Mucosa of descending colon (tissue), 3 donors: ENCODE measurements around the gene TTC9. TPM values are rescaled to one million over a fixed set of nuclear protein-coding genes. Genes with fewer than 3 reads are reported as not detected.

Experiments
- ATAC-seq: fragments of 200-7000 bp; cut with Tn5 transposase; one replicate; pipeline ENCODE4 v1.9.1; 2020; ENCODE audit warnings: mild to moderate bottlenecking, moderate library complexity
- DNase-seq, 3 donors: peaks; one replicate each; pipeline ENCODE4 v3.0.0-alpha.2; 2020
- H3K36me3 ChIP-seq: fragments of 200-600 bp; one replicate; pipeline ENCODE4 v1.8.0; 2021; ENCODE audit warnings: low read depth, mild to moderate bottlenecking
- H3K4me1 ChIP-seq: fragments of 200-600 bp; one replicate; pipeline ENCODE4 v1.8.0; 2021; ENCODE audit warnings: low read depth, mild to moderate bottlenecking
- H3K4me3 ChIP-seq: fragments of 200-600 bp; one replicate; pipeline ENCODE4 v1.8.0; 2021; ENCODE audit warnings: mild to moderate bottlenecking
- H3K9me3 ChIP-seq: fragments of 200-600 bp; one replicate; pipeline ENCODE4 v1.8.0; 2021; ENCODE audit warnings: mild to moderate bottlenecking
- intact Hi-C, 2 donors: fragments of 100-400 bp; cut with DNase I in 1 of 2; cut with micrococcal nuclease in 1 of 2; formaldehyde crosslinking; loops; one replicate each; pipeline versions ENCODE4 v1.11.0 to v1.11.1; 2022; cut with DNase I, micrococcal nuclease
- total RNA-seq, 3 donors: library from RNA; stranded (reverse); fragmentation: NEBNext Ultra II Directional in 2 of 3; extraction: Animal tissue kit (Norgen Biotek cat#: 25700) in 2 of 3; gene quantifications; one replicate each; pipeline versions ENCODE4 v1.2.1 to v1.2.4, GENCODE V29; 2021 to 2023
- TF ChIP-seq, protein P1 (sequence below): fragments of 200-600 bp; IDR thresholded peaks from one replicate; pipeline ENCODE4 v1.8.0; 2022; ENCODE audit warnings: antibody characterized with exemption, mild to moderate bottlenecking
- donor health status: DM: no; HTN: no; CAD: no; lungs with moderate emphysema.
- donor health status: DM: no; HTN: no; CAD: no.
- donor health status: DM: no; HTN: yes; CAD: no.

The TTC9 gene
- total RNA-seq, 3 donors from 2014 or later = 0.20 to 0.63 (median 0.54) TPM

DNA sequence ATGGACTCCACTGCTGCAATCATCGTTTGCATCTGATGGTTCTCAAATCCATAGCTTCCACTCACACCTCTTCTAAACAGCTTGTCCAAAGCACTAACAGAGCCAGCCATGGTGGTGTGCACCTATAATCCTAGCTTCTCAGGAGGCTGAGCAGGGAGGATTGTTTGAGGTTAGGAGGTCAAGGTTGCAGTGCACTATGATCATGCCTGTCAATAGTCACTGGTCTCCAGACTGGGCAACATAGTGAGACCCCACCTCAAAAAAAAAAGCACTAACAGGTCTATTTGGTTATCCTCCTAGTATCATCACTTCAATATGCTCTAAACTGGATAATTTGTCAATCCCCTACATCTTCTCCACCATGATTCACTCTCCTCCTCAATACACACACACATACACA is 63.2 kb downstream of the TTC9 start:
- intact Hi-C loops = no loop called here
- Histone ChIP-seq H3K36me3 (no peaks in the 10 kb centered on the region), H3K4me3 (no peak overlapping the region), H3K4me1 (no peaks in the 10 kb centered on the region), H3K9me3 (no peaks in the 10 kb centered on the region)
- TF ChIP-seq, protein P1, sequence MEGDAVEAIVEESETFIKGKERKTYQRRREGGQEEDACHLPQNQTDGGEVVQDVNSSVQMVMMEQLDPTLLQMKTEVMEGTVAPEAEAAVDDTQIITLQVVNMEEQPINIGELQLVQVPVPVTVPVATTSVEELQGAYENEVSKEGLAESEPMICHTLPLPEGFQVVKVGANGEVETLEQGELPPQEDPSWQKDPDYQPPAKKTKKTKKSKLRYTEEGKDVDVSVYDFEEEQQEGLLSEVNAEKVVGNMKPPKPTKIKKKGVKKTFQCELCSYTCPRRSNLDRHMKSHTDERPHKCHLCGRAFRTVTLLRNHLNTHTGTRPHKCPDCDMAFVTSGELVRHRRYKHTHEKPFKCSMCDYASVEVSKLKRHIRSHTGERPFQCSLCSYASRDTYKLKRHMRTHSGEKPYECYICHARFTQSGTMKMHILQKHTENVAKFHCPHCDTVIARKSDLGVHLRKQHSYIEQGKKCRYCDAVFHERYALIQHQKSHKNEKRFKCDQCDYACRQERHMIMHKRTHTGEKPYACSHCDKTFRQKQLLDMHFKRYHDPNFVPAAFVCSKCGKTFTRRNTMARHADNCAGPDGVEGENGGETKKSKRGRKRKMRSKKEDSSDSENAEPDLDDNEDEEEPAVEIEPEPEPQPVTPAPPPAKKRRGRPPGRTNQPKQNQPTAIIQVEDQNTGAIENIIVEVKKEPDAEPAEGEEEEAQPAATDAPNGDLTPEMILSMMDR = no peak
- DNase-seq (no peak), ATAC-seq (no peak)

DNA sequence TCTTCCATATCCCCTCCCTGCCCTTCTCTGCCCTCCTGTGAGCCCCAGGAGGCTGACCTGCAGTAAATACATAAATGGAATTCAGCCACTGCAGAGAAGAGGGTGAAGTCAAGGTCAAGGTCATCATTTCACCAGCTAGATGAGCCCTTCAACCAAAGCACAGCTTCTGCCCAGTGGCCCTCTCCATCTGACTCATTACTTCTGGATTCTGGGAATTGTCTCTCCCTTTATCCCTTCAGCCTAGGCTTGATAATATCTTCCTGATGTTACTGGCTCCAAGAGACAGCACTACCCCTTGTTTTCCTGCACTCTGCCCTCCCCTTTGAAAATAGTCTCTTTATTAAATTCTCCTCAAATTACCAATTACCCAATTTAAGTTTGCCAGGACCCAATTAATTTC is 64.5 kb downstream of the TTC9 start:
- Histone ChIP-seq H3K9me3 (no peaks in the 10 kb centered on the region), H3K36me3 (no peaks in the 10 kb centered on the region), H3K4me1 (no peaks in the 10 kb centered on the region), H3K4me3 (no peak overlapping the region)
- ATAC-seq (no peak), DNase-seq (no peak)
- intact Hi-C loops = no loop called here
- TF ChIP-seq, protein P1 = no peak

DNA sequence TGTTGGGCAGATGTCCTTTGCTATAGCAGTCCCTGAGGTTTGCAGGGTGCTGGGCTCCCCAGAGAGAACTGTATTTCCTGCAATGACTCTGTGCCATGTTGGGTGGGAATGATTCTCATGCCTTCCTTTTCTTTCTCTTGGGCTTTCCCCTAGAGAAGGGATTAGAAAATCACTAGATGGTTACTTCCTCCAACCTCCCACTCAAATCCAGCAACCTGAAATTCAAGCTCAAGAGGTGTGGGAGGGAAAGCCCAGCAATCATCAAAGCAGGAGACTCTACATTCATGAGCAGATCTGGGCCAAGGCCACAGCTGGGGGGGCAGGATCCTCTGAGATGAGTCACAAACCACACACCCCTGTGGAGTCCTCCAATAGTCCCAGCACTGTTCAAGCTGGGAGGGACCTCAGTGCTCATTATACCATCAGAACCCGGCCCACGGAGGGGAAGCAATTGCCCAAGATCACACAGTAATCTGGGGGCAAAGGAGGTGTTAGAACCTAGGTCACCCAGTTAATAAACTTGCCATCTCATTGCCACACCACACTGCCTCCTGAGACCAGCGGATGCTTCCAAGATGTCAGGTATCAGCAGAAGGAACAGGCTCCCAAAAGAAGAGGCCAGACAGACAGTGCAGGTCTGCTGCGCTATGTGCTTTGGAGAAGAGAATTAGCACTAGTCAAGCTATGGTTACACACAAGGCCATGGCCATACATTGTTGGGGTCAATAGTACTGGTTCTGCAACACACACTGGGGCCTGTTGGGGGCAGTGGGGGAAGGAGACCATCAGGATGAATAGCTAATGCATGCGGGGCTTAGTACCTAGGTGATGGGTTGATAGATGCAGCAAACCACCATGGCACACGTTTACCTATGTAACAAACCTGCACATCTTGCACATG is 65.7 kb downstream of the TTC9 start:
- Histone ChIP-seq H3K9me3 (no peaks in the 10 kb centered on the region), H3K4me1 (no peaks in the 10 kb centered on the region), H3K36me3 (no peaks in the 10 kb centered on the region), H3K4me3 (no peak overlapping the region)
- ATAC-seq = no peak
- TF ChIP-seq, protein P1 = no peak
- no peak for DNase-seq
- intact Hi-C loops = no loop called here

DNA sequence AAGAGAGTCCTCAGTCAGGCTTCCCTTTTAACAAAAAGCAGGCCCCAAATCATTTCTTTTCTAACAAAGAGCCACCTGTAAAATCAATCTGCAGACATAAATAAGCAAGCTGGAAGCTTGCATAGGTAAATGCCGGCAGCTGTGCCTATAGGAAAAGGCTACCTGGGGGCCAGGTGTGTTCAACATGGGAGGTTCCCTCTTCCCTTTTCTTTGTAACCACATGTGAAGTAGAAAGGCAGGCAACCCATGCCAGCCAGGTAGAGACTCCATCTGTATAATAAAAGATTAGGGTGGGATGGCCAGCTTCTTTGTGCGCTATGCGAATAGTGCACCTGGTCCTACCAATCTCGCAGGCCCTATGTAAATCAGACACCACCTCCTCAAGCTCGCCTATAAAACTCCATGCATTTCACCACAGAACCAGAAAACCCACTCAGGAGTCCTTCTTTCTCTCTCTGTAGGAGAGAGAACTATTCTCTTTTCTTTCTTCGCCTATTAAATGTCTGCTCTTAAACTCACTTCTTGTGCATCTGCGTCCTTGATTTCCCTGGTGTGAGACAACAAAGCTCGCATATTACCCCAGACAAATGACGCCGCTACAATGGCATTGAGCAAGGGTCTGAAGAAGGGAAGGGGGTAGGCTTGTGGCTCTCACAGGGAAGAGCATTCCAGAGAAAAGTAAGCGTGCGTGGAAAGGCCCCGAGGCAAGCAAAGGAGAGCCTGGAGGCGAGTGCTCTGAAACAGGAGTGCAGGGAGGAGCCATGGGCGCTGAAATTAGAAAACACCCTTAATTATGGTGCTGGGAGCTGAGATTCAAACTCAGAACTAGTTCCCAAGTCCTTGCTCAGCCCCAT is 67.2 kb downstream of the TTC9 start:
- no peaks in the 10 kb centered on the region for H3K9me3 ChIP-seq
- intact Hi-C loops = no loop called here
- TF ChIP-seq, protein P1 = no peak

DNA sequence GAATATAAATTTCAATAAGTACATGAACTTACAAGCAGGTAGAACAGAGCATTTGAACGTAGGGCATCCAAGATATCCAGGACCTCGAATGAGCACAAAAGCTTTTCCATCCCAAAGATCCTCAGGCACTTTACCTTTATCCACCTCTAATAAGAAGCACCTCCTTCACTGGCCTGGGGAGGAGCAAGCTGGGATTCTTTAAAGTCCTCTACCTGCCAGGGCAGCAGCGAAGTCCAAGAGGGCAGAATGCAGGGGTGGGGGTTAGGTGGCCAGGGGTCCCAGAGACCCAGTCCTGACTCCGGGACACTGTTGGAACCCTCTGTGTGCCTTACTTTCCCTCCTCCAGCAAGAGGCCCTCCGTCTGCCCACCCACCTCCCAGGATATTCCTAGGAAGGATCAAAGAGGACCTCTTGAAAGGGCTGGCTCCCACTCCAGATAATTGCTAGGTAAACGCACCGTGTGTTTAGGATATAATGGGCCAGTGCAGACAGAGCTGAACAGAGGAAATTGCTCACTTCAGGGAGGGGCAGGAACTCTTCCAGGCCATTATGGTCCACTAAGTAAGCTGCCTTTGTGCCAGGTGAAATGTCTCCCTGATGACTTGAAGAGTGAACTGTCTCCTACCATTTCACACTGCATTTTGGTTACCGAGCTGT is 68.1 kb downstream of the TTC9 start:
- ATAC-seq (peak; percentile 24), DNase-seq (no peak)
- no peaks in the 10 kb centered on the region for H3K9me3 ChIP-seq
- intact Hi-C loops = loop anchor here in 1 of 2 donors (5.0 kb wide), 1 partner anchor 88 kb away; no protein-coding TSS in a partner anchor
- H3K4me3 ChIP-seq = no peak overlapping the region
- H3K4me1 ChIP-seq = no peaks in the 10 kb centered on the region
- H3K36me3 ChIP-seq = no peaks in the 10 kb centered on the region
- TF ChIP-seq, protein P1 = no peak

More for the DNA sequence above, 67.2 kb downstream of the TTC9 start:
- ATAC-seq = no peak
- no peaks in the 10 kb centered on the region for H3K4me1 ChIP-seq
- no peaks in the 10 kb centered on the region for H3K36me3 ChIP-seq
- DNase-seq = no peak
- H3K4me3 ChIP-seq = no peak overlapping the region
